Stomach smooth muscle (tissue), 2 donors: ENCODE measurements around the gene CALR3.

Experiments used
- H3K27ac ChIP-seq: one replicate; pipeline ENCODE4 v1.7.0; 2013; ENCODE audit warnings: mild to moderate bottlenecking, low read length, inconsistent platforms
- H3K27me3 ChIP-seq, 2 donors: one replicate each; pipeline ENCODE4 v1.7.0; 2013; ENCODE audit warnings: low read length in 2 of 2; ENCODE audit not compliant: insufficient read depth in 2 of 2, control insufficient read depth in 1 of 2
- H3K36me3 ChIP-seq, 2 donors: one replicate each; pipeline ENCODE4 v1.7.0; 2013; ENCODE audit warnings: low read length in 2 of 2; ENCODE audit not compliant: control insufficient read depth in 2 of 2, insufficient read depth in 2 of 2
- H3K4me1 ChIP-seq: one replicate; pipeline ENCODE4 v1.7.0; 2013; ENCODE audit warnings: low read length; ENCODE audit not compliant: control insufficient read depth, insufficient read depth
- H3K4me3 ChIP-seq, 2 donors: one replicate each; pipeline ENCODE4 v1.7.0; 2013; ENCODE audit warnings: low read length in 2 of 2
- H3K9ac ChIP-seq, 2 donors: one replicate each; pipeline ENCODE4 v1.7.0; 2013; ENCODE audit warnings: low read length in 2 of 2, mild to moderate bottlenecking in 1 of 2
- H3K9me3 ChIP-seq, 2 donors: one replicate each; pipeline ENCODE4 v1.7.0; 2013; ENCODE audit warnings: low read length in 2 of 2; ENCODE audit not compliant: control insufficient read depth in 2 of 2
- donor health status: healthy.
- donor health status: Pancreatic carcinoma.

Gene CALR3

DNA sequence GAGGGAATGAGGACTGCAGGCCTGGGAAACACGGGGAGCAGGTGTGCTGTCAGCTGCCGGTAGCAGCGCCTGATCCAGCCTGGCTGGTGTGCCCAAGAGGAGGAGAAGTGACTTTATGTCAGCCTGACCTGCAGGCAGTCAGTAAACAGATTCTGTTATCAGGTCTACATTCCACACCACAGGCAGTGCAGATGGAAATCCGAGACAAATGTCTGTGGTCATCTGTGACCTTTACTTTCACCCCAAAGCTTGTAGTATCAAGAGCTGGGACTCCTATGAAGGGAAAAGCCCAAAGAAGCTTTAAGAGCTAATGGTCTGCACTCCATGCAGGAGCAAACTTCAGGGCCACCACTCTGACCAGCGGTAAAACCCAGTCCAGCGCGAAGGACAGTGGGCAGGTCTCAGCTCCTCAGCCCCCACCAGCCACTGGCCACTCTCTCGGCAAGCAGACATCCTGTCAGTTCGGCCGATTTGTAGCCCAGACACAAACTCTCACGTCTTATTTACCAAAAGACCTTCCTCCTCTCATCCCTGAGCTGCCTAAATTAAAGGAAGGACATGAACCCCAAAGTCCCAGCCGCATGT lies 31.9 kb downstream of the CALR3 start:
- Histone ChIP-seq H3K4me1 (peaks cover 3% of the 10 kb centered on the region), H3K9ac (peak overlapping the region in 1 of 2 donors; percentile 21), H3K36me3 (no peaks in the 10 kb centered on the region)

DNA sequence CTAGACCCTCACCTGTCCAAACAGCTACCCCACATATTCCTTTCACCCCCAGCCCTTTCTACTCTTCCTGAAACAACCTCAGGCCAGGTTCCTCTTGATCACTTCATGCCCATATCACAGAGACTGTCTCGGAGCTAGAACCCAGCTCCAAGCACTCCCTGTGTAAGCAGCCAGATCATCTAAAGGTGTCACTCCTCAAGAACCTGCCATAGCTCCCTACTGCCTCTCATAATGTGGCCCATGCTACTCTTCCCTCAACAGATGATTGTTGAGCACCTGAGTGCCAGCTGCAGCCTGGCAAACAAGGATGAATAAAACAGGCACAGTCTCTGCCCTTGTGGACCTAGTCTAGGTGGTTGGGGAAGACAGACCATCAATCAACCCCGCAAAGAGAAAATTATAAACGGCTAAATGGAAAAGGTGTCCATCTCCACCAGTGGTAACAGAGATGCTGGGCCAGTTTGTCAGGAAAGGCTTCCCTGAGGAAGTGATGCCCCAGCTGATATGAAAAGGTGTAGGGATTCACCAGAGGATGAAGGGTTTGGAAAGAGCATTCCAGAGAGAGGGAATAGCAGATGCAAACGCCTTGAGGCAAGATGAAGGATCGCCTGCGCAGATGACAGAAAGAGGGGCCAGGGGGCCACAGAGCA lies 32.5 kb downstream of the CALR3 start:
- Histone ChIP-seq H3K4me3 (no peak overlapping the region), H3K27ac (no peak overlapping the region), H3K36me3 (no peaks in the 10 kb centered on the region), H3K9me3 (no peaks in the 10 kb centered on the region), H3K4me1 (peaks cover 8% of the 10 kb centered on the region), H3K27me3 (no peaks in the 10 kb centered on the region), H3K9ac (peak overlapping the region in 1 of 2 donors; percentile 21)

More for the DNA sequence above, 31.9 kb downstream of the CALR3 start:
- Histone ChIP-seq H3K4me3 (no peak overlapping the region), H3K9me3 (no peaks in the 10 kb centered on the region), H3K27me3 (no peaks in the 10 kb centered on the region), H3K27ac (no peak overlapping the region)

DNA sequence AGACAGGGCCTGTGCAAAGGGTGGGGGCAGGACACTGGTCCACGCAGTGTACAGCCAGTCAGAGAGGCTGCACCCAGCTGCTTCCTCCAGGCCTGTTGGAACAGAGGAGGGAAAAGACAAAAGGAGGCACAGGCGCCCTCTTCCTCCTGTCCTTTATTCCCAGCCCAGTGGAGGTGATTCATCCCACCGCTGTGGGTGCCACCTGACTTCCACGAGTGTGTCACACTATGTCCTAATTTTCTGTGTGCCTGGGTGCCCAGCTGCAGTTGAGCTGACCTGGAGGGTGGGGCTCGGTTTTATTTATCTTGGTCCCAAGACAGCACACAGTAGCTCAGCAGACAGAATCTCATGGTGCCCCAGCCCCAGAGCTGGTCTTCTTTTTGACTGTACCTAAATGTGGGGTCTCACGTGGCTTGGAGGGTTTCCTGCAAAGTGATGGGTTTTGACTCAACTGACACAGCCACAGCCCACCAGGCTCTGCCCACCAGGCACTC lies 33.2 kb downstream of the CALR3 start:
- no peaks in the 10 kb centered on the region for H3K36me3 ChIP-seq
- H3K27ac ChIP-seq = no peak overlapping the region
- H3K4me1 ChIP-seq = peaks cover 14% of the 10 kb centered on the region
- H3K27me3 ChIP-seq = no peaks in the 10 kb centered on the region
- H3K4me3 ChIP-seq = no peak overlapping the region
- no peak overlapping the region for H3K9ac ChIP-seq
- no peaks in the 10 kb centered on the region for H3K9me3 ChIP-seq

DNA sequence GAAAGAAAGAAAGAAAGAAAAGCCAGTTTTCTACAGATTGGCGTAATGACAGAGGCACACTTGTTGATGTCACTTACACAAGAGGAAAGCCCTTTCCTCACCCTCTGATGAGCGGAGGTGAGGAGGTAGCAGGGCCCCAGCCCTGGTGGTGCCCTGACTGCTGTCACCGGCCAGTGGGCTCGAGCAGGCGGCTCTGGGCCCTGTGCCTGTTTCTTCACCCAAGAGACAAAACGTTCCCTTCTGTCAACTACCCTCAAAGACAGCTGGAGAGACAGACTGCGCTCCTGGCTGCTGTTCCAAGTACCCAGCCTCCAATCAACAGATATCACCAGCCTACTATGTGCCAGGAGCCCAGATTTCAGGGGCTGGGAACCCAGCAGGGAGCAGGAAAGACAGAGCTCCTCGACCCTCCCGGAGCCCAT lies 34.3 kb downstream of the CALR3 start:
- Histone ChIP-seq H3K4me1 (peaks cover 26% of the 10 kb centered on the region), H3K9ac (no peak overlapping the region), H3K27ac (no peak overlapping the region), H3K9me3 (no peaks in the 10 kb centered on the region), H3K36me3 (no peaks in the 10 kb centered on the region), H3K27me3 (no peaks in the 10 kb centered on the region), H3K4me3 (no peak overlapping the region)

DNA sequence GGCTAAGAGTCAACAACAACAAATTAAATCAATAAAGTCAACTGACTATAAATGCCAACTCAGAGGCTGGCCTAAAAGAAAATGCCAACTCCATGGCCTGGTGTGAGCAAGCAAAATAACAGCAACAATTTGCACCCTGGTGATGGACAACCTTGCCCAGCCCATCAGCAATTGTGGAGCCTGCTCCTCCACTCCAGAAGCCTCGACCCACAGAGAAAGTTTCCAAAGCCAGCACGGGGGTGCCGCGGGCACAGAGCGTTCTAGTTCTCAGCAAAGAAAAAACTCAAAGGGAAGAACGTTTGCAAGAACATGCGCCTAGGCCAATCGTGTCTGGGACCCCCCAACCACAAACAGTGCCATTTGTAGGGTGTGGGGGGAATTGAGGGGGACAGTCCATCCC lies 35.5 kb downstream of the CALR3 start:
- H3K4me3 ChIP-seq = no peak overlapping the region
- peaks cover 33% of the 10 kb centered on the region for H3K4me1 ChIP-seq
- no peaks in the 10 kb centered on the region for H3K27me3 ChIP-seq
- no peaks in the 10 kb centered on the region for H3K9me3 ChIP-seq
- no peaks in the 10 kb centered on the region for H3K36me3 ChIP-seq
- no peak overlapping the region for H3K27ac ChIP-seq
- no peak overlapping the region for H3K9ac ChIP-seq

DNA sequence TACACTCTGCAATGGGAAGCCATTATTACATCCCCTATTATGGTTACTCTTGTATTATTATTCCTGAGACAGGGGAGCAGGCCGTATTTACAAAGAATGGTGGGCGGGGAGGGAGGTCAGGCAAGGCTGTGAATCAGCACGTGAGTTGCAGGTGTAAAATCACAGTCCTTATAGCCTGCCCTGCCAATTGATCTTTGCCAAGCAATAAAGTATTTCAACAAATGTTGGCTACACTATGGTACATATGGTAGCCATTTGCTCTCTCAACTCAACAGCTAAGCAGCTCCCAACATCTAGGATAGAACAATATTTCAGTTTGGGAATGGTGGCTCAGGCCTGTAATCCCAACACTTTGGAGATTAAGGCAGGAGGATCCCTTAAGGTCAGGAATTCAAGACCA lies 36.3 kb downstream of the CALR3 start:
- no peaks in the 10 kb centered on the region for H3K36me3 ChIP-seq
- H3K9ac ChIP-seq = no peak overlapping the region
- no peak overlapping the region for H3K4me3 ChIP-seq
- no peak overlapping the region for H3K27ac ChIP-seq
- H3K4me1 ChIP-seq = peaks cover 35% of the 10 kb centered on the region
- H3K27me3 ChIP-seq = no peaks in the 10 kb centered on the region
- H3K9me3 ChIP-seq = no peaks in the 10 kb centered on the region

DNA sequence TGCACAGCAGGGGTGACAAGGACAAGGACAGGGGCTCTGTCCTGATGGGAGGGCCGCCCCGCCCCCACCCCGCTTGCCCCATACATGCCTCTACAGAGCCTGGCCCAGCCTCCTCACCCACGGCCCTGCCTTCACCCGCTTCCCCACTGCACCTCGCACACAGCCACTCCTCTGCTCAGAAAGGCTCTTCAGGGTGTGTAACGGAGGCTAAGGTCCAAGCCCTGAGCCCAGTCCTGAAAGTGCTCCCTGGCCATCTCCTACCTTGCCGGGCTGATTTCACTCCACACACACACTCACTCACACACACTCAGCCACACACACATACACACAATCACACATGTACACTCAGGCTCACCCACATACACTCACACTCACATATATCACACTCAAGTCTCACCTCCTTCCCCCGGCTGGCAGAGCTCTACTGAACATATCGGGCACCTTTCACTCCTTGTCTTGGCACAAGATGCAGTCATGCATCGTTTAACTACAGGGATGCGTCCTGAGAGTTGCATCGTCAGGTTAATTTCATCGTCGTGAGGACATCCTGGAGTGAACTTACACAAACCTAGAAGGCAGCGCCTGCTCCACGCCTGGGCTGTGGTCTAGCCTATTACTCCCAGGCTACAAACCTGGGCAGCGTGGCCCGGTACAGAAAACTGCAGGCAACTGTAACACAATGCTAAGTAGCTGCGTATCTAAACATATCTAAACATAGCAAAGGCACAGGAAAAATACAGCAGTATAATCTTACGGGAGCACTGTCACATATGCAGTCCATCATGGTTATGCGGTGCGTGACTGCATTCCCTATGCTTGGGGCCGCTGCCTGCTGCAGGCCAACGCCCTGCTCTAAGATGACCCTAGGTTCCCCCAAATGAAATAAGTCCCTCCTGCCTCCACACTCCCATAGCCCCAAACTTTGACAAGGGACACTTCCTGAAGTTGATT lies 37.3 kb downstream of the CALR3 start:
- no peak overlapping the region for H3K9ac ChIP-seq
- H3K27me3 ChIP-seq = no peaks in the 10 kb centered on the region
- no peaks in the 10 kb centered on the region for H3K9me3 ChIP-seq
- H3K36me3 ChIP-seq = no peaks in the 10 kb centered on the region
- H3K27ac ChIP-seq = no peak overlapping the region
- H3K4me3 ChIP-seq = no peak overlapping the region
- H3K4me1 ChIP-seq = peaks cover 37% of the 10 kb centered on the region

DNA sequence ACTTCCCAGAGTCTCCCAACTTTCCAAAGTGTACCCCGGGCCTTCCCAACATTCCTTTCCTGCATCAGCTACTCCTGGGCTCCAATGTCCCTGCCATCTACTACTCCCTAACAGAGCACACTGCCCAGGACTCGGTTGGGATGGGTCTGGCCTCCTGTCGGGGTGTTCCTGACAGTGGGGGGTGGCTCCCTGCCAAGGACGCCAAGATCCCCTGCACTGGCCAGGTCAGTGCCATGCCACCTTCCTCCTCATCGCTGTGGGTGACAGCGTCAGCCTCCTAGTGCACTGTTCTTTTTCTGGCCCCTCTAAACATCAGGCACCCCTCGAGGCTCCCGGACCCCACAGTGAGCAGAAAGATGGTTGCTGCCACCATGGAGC lies 38.0 kb downstream of the CALR3 start:
- H3K9ac ChIP-seq = no peak overlapping the region
- no peaks in the 10 kb centered on the region for H3K9me3 ChIP-seq
- no peaks in the 10 kb centered on the region for H3K27me3 ChIP-seq
- peak overlapping the region in 1 of 2 donors; percentile 40 for H3K4me3 ChIP-seq
- H3K27ac ChIP-seq = peak overlapping the region; percentile 37
- peaks cover 37% of the 10 kb centered on the region for H3K4me1 ChIP-seq
- H3K36me3 ChIP-seq = no peaks in the 10 kb centered on the region

DNA sequence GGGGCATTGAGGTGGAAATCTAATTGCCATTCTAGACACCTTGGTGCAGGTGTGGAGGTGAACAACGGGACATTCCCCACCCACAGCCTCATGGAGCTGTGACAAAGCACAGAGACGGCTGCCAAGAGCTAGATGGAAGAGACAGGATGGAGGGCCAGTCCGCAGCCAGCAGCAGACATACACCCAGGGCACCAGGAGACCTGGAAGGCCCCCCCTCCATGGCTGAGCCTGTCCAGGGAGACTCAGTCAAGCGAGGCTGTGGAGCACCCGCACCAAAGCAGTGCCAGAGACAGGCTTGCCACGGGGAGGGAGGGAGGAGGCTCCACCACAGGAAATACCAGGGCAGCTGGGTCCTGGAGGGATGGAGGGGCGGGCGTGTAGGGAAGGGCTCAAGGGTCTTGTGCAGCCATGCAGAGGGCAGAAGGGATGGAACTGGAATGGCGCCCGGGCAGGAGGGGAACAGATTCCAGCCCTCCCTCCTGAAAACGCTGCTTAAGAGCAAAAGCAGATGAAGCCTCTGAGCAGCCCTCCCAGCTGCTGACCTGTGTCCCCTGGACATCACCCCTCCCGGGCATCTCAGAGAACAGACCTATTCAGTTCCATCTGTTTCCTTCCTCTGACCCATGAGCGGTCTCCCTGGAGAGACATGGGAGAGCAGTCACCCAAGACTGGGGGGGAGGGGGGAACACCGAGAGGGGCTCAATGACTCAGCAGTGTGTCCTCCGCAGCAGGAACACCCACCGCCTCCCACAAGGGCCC lies 38.6 kb downstream of the CALR3 start:
- Histone ChIP-seq H3K4me1 (peaks cover 37% of the 10 kb centered on the region), H3K36me3 (no peaks in the 10 kb centered on the region), H3K27ac (peak overlapping the region; percentile 37), H3K9me3 (no peaks in the 10 kb centered on the region), H3K4me3 (peak overlapping the region in 1 of 2 donors; percentile 59), H3K9ac (peak overlapping the region in 1 of 2 donors; percentile 21), H3K27me3 (no peaks in the 10 kb centered on the region)

DNA sequence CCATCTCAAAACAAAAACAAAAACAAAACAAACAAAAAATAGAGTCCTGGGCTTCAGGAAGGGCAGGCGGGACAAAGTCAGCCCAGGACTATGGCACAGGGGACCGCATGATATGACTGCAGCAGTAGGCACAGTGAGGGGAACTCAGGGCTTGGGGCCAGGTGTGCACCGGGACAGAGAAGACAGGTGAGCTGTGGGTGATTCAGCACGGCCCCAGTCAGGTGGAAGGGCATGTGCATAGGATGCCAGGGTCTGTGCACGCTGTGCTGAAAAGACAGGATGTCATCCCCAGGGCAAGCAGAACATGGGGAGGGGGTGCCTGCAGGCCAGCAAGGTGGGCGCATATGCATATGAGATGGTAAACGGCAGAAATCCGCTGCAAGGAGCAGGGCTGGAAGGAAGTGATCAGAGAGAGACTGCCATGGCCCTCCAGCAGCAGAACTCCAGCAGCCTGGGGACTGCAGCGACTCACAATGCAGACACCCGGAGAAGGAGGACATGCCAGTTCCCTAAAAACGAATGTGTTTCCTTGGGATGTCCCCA lies 39.2 kb downstream of the CALR3 start:
- Histone ChIP-seq H3K36me3 (no peaks in the 10 kb centered on the region), H3K9ac (peak overlapping the region in 1 of 2 donors; percentile 21), H3K27ac (peak overlapping the region; percentile 37), H3K4me1 (peaks cover 37% of the 10 kb centered on the region), H3K9me3 (no peaks in the 10 kb centered on the region), H3K27me3 (no peaks in the 10 kb centered on the region), H3K4me3 (peak overlapping the region in 1 of 2 donors; percentile 59)
